HG03103 (cell line): ENCODE data around the gene RSPO4.
"Not testable (repeated sequence)": the region's sequence is repeated elsewhere in the genome, so short reads cannot be mapped to it uniquely, and the experiment has no call there.

ENCODE experiments used
- ATAC-seq: cut with Tn5 transposase; IDR thresholded peaks from one replicate; pipeline ENCODE4 v1.9.1; 2021; ENCODE audit warnings: low read depth; ENCODE audit not compliant: unreplicated experiment

Gene RSPO4

GRCh38 chr20:1001911-1002681 is at the start of gene RSPO4:
RSPO4 (minus strand) TSS chr20:1002311; CDS start chr20:1002164, 147 bp downstream.
- ATAC-seq: no peak

GRCh38 chr20:1050440-1050839 is 48.3 kb upstream of the RSPO4 start:
- no peak for ATAC-seq

- no peak for ATAC-seq
Observed at GRCh38 chr20:1045860-1046418, 43.8 kb upstream of the RSPO4 start.

- ATAC-seq: no peak
Observed at GRCh38 chr20:1041845-1042390, 39.8 kb upstream of the RSPO4 start.

- ATAC-seq: no peak
Observed at GRCh38 chr20:1038205-1038604, 36.1 kb upstream of the RSPO4 start.

GRCh38 chr20:1037039-1037438 is 34.9 kb upstream of the RSPO4 start:
- ATAC-seq: no peak

- no peak for ATAC-seq
Observed at GRCh38 chr20:1035466-1035865, 33.4 kb upstream of the RSPO4 start.

- ATAC-seq: no peak
Observed at GRCh38 chr20:1034415-1034789, 32.3 kb upstream of the RSPO4 start.

GRCh38 chr20:1033751-1034414 is 31.8 kb upstream of the RSPO4 start:
- no peak for ATAC-seq

- ATAC-seq: no peak
Observed at GRCh38 chr20:1029980-1030379, 27.9 kb upstream of the RSPO4 start.

- ATAC-seq: not testable (repeated sequence)
Observed at GRCh38 chr20:1026214-1026613, 24.1 kb upstream of the RSPO4 start.

- no peak for ATAC-seq
Observed at GRCh38 chr20:1022871-1023270, 20.8 kb upstream of the RSPO4 start.

- ATAC-seq: no peak
Observed at GRCh38 chr20:1020614-1021013, 18.5 kb upstream of the RSPO4 start.

- no peak for ATAC-seq
Observed at GRCh38 chr20:1019344-1019743, 17.2 kb upstream of the RSPO4 start.

GRCh38 chr20:1017677-1018076 is 15.6 kb upstream of the RSPO4 start:
- no peak for ATAC-seq

- no peak for ATAC-seq
Observed at GRCh38 chr20:1015181-1015580, 13.1 kb upstream of the RSPO4 start.

- no peak for ATAC-seq
Observed at GRCh38 chr20:1014471-1014870, 12.4 kb upstream of the RSPO4 start.

GRCh38 chr20:1013566-1014340 is 11.6 kb upstream of the RSPO4 start:
- ATAC-seq: no peak

GRCh38 chr20:1012359-1013168 is 10.5 kb upstream of the RSPO4 start:
- no peak for ATAC-seq

GRCh38 chr20:1010659-1011058 is 8.5 kb upstream of the RSPO4 start:
- no peak for ATAC-seq
